ENCODE data around the gene ATN1. TPM values are rescaled to one million over a fixed set of nuclear protein-coding genes. Genes with fewer than 3 reads are reported as not detected.

The ATN1 gene
- total RNA-seq, 1 experiment from 2014 or later = 144 TPM

GRCh38 chr12:6899427-6899826 lies 28.3 kb upstream of the ATN1 start:
- CTCF ChIA-PET = interaction anchor here (0.6 kb wide), 1 partner anchor 22 kb away, joined by 4 read pairs; no protein-coding TSS in a partner anchor
- BruUV-seq (replicated peaks) = no TSS peak
- TF ChIP-seq, protein P1, sequence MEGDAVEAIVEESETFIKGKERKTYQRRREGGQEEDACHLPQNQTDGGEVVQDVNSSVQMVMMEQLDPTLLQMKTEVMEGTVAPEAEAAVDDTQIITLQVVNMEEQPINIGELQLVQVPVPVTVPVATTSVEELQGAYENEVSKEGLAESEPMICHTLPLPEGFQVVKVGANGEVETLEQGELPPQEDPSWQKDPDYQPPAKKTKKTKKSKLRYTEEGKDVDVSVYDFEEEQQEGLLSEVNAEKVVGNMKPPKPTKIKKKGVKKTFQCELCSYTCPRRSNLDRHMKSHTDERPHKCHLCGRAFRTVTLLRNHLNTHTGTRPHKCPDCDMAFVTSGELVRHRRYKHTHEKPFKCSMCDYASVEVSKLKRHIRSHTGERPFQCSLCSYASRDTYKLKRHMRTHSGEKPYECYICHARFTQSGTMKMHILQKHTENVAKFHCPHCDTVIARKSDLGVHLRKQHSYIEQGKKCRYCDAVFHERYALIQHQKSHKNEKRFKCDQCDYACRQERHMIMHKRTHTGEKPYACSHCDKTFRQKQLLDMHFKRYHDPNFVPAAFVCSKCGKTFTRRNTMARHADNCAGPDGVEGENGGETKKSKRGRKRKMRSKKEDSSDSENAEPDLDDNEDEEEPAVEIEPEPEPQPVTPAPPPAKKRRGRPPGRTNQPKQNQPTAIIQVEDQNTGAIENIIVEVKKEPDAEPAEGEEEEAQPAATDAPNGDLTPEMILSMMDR (conservative IDR thresholded peaks at IDR 0.05; ENCODE audit: low read depth, low read length) = no peak
- TF ChIP-seq EZH2 (IDR thresholded peaks at IDR 0.05; ENCODE audit: borderline replicate concordance, low read depth, low read length, poor library complexity, severe bottlenecking) = no peak

GRCh38 chr12:6899837-6900519 lies 27.8 kb upstream of the ATN1 start:
- Histone ChIP-seq H3K36me3 (ENCODE audit: insufficient read depth, low read length, poor library complexity, severe bottlenecking) (no peaks in the 10 kb centered on the region), H3K27ac (ENCODE audit: low read depth, low read length, poor library complexity, severe bottlenecking) (no peak overlapping the region), H3K9me3 (ENCODE audit: low read depth, low read length, poor library complexity, severe bottlenecking) (no peaks in the 10 kb centered on the region), H3K27me3 (replicated peaks; ENCODE audit: insufficient read depth, low read depth, low read length, poor library complexity) (no peaks in the 10 kb centered on the region), H3K4me1 (ENCODE audit: insufficient read depth, low read length, poor library complexity, severe bottlenecking) (peaks cover 7% of the 10 kb centered on the region), H3K4me3 (ENCODE audit: low read depth, low read length, poor library complexity, severe bottlenecking) (no peak overlapping the region)
- intact Hi-C loops (cut with micrococcal nuclease; ENCODE audit: unreplicated experiment) = no loop called here
- no TSS peak for BruUV-seq (replicated peaks)
- ChIA-PET CTCF (interaction anchor here (0.6 kb wide), 1 partner anchor 21 kb away, joined by 4 read pairs; no protein-coding TSS in a partner anchor), POLR2A (ENCODE audit: low non-redundant PET) (interaction anchor here (0.9 kb wide), 1 partner anchor 31 kb away, joined by 3 read pairs; no protein-coding TSS in a partner anchor)
- DNase-seq (ENCODE audit: low spot score) = peak; percentile 55
- TF ChIP-seq, protein P1 (conservative IDR thresholded peaks at IDR 0.05; ENCODE audit: low read depth, low read length) = no peak
- TF ChIP-seq EZH2 (IDR thresholded peaks at IDR 0.05; ENCODE audit: borderline replicate concordance, low read depth, low read length, poor library complexity, severe bottlenecking) = no peak

More at GRCh38 chr12:6899427-6899826, 28.3 kb upstream of the ATN1 start:
- Histone ChIP-seq H3K9me3 (ENCODE audit: low read depth, low read length, poor library complexity, severe bottlenecking) (no peaks in the 10 kb centered on the region), H3K27me3 (replicated peaks; ENCODE audit: insufficient read depth, low read depth, low read length, poor library complexity) (no peaks in the 10 kb centered on the region), H3K27ac (ENCODE audit: low read depth, low read length, poor library complexity, severe bottlenecking) (no peak overlapping the region), H3K4me3 (ENCODE audit: low read depth, low read length, poor library complexity, severe bottlenecking) (no peak overlapping the region), H3K36me3 (ENCODE audit: insufficient read depth, low read length, poor library complexity, severe bottlenecking) (no peaks in the 10 kb centered on the region), H3K4me1 (ENCODE audit: insufficient read depth, low read length, poor library complexity, severe bottlenecking) (peaks cover 7% of the 10 kb centered on the region)
- no peak for DNase-seq (ENCODE audit: low spot score)
- intact Hi-C loops (cut with micrococcal nuclease; ENCODE audit: unreplicated experiment) = no loop called here
- POLR2A ChIA-PET (ENCODE audit: low non-redundant PET) = no interaction called here

GRCh38 chr12:6902448-6902847 lies 25.3 kb upstream of the ATN1 start:
- Histone ChIP-seq H3K27ac (ENCODE audit: low read depth, low read length, poor library complexity, severe bottlenecking) (no peak overlapping the region), H3K4me1 (ENCODE audit: insufficient read depth, low read length, poor library complexity, severe bottlenecking) (peaks cover 7% of the 10 kb centered on the region), H3K36me3 (ENCODE audit: insufficient read depth, low read length, poor library complexity, severe bottlenecking) (no peaks in the 10 kb centered on the region), H3K9me3 (ENCODE audit: low read depth, low read length, poor library complexity, severe bottlenecking) (no peaks in the 10 kb centered on the region), H3K4me3 (ENCODE audit: low read depth, low read length, poor library complexity, severe bottlenecking) (no peak overlapping the region), H3K27me3 (replicated peaks; ENCODE audit: insufficient read depth, low read depth, low read length, poor library complexity) (no peaks in the 10 kb centered on the region)
- POLR2A ChIA-PET (ENCODE audit: low non-redundant PET) = no interaction called here
- no TSS peak for BruUV-seq (replicated peaks)
- TF ChIP-seq, protein P1 (conservative IDR thresholded peaks at IDR 0.05; ENCODE audit: low read depth, low read length) = no peak
- TF ChIP-seq EZH2 (IDR thresholded peaks at IDR 0.05; ENCODE audit: borderline replicate concordance, low read depth, low read length, poor library complexity, severe bottlenecking) = no peak
- CTCF ChIA-PET = interaction anchor here (0.6 kb wide), 1 partner anchor 11 kb away, joined by 4 read pairs; no protein-coding TSS in a partner anchor
- DNase-seq (ENCODE audit: low spot score) = no peak
- intact Hi-C loops (cut with micrococcal nuclease; ENCODE audit: unreplicated experiment) = no loop called here

Measured in A673 (cell line).